Stimulated activated CD4-positive, alpha-beta T cell treated with anti-CD3 and anti-CD28 coated beads, Interleukin-4, amount 100 ng/mL, for 1 hour (primary cell): ENCODE data around the gene KIAA1755.
"Not testable (repeated sequence)": the region's sequence is repeated elsewhere in the genome, so short reads cannot be mapped to it uniquely, and the experiment has no call there.

ENCODE experiments used
- DNase-seq: peaks from one replicate; pipeline ENCODE4 v3.0.0-alpha.2; 2020

KIAA1755 gene

GRCh38 chr20:38262931-38263330 lies 2.4 kb upstream of the KIAA1755 start:
- no peak for DNase-seq

- DNase-seq, result no peak
These were observed 487 bp upstream of the KIAA1755 start for GRCh38 chr20:38261054-38261390.

GRCh38 chr20:38260025-38260377 lies 534 bp downstream of the KIAA1755 start:
- DNase-seq, result no peak

- no peak for DNase-seq
These were observed 1.9 kb downstream of the KIAA1755 start for GRCh38 chr20:38258545-38259215.

- no peak for DNase-seq
These were observed 3.6 kb downstream of the KIAA1755 start for GRCh38 chr20:38256966-38257365.

- no peak for DNase-seq
These were observed 4.5 kb downstream of the KIAA1755 start for GRCh38 chr20:38256021-38256420.

- no peak for DNase-seq
These were observed 5.1 kb downstream of the KIAA1755 start for GRCh38 chr20:38255393-38255792.

GRCh38 chr20:38254621-38255020 lies 5.9 kb downstream of the KIAA1755 start:
- not testable (repeated sequence) for DNase-seq

GRCh38 chr20:38253571-38253970 lies 7.0 kb downstream of the KIAA1755 start:
- DNase-seq, result no peak

GRCh38 chr20:38252292-38253288 lies 7.9 kb downstream of the KIAA1755 start:
- DNase-seq, result no peak

- DNase-seq, result not testable (repeated sequence)
These were observed 9.1 kb downstream of the KIAA1755 start for GRCh38 chr20:38251441-38251840.

GRCh38 chr20:38250609-38251008 lies 9.9 kb downstream of the KIAA1755 start:
- no peak for DNase-seq

GRCh38 chr20:38249536-38250310 lies 10.8 kb downstream of the KIAA1755 start:
- no peak for DNase-seq

GRCh38 chr20:38248133-38248532 lies 12.4 kb downstream of the KIAA1755 start:
- no peak for DNase-seq

GRCh38 chr20:38247725-38248124 lies 12.8 kb downstream of the KIAA1755 start:
- DNase-seq, result not testable (repeated sequence)

GRCh38 chr20:38247166-38247509 lies 13.4 kb downstream of the KIAA1755 start:
- no peak for DNase-seq

- no peak for DNase-seq
These were observed 14.0 kb downstream of the KIAA1755 start for GRCh38 chr20:38246357-38247165.

- DNase-seq, result no peak
These were observed 14.8 kb downstream of the KIAA1755 start for GRCh38 chr20:38245753-38246152.

- no peak for DNase-seq
These were observed 16.9 kb downstream of the KIAA1755 start for GRCh38 chr20:38243709-38244020.

- no peak for DNase-seq
These were observed 17.5 kb downstream of the KIAA1755 start for GRCh38 chr20:38242848-38243708.

- no peak for DNase-seq
These were observed 19.3 kb downstream of the KIAA1755 start for GRCh38 chr20:38241201-38241600.

GRCh38 chr20:38239441-38239840 lies 21.1 kb downstream of the KIAA1755 start:
- DNase-seq, result no peak
